ENCODE measurements around the gene TRPC3.
"Not testable (repeated sequence)": the region's sequence is repeated elsewhere in the genome, so short reads cannot be mapped to it uniquely, and the experiment has no call there.

The TRPC3 gene

GRCh38 chr4:121930304-121930703 lies 21.6 kb downstream of the TRPC3 start:
- Histone ChIP-seq H3K4me1 (no peaks in the 10 kb centered on the region), H3K4me2 (no peak overlapping the region), H3K9me3 (no peaks in the 10 kb centered on the region), H3K27ac (no peak overlapping the region), H3K36me3 (no peaks in the 10 kb centered on the region), H3K4me3 (no peak overlapping the region), H3K27me3 (no peaks in the 10 kb centered on the region), H3K9ac (no peak overlapping the region), H4K20me1 (no peaks in the 10 kb centered on the region)
- TF ChIP-seq Cebpa-rat (IDR thresholded peaks at IDR 0.05), result no peak

- H3K9ac ChIP-seq, result no peak overlapping the region
- H3K27ac ChIP-seq, result no peak overlapping the region
- H3K36me3 ChIP-seq, result no peaks in the 10 kb centered on the region
- H3K27me3 ChIP-seq, result no peaks in the 10 kb centered on the region
- no peak overlapping the region for H3K4me3 ChIP-seq
- H4K20me1 ChIP-seq, result no peaks in the 10 kb centered on the region
- no peaks in the 10 kb centered on the region for H3K4me1 ChIP-seq
- TF ChIP-seq Cebpa-rat (IDR thresholded peaks at IDR 0.05), result no peak
- H3K4me2 ChIP-seq, result no peak overlapping the region
- no peaks in the 10 kb centered on the region for H3K9me3 ChIP-seq
Measured at GRCh38 chr4:121927948-121928347, 23.9 kb downstream of the TRPC3 start.

GRCh38 chr4:121926490-121926889 lies 25.4 kb downstream of the TRPC3 start:
- H3K4me1 ChIP-seq, H3K4me2 ChIP-seq, H3K9ac ChIP-seq, H4K20me1 ChIP-seq, H3K36me3 ChIP-seq, H3K9me3 ChIP-seq, H3K27ac ChIP-seq, H3K4me3 ChIP-seq, H3K27me3 ChIP-seq: not testable (repeated sequence)

DNA sequence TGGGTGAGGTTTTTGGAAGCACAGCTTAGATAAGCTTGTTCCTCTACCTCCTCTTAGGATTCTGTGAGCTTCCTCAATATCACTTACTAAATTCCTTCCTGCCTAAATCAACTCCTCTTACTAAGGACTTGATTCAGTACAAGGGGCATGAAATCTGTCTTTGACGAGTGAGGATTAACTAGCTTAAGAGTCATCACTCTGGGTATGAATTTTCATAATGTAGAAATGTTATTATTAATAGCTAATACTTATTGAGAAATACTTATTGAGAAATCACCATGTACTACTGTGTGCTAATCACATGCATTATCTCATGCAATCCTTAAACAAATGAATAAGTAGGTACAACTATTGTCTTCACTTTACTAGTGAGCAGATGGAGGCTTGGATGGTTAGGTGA lies 28.6 kb downstream of the TRPC3 start:
- Histone ChIP-seq H3K4me2 (no peak overlapping the region), H3K27ac (no peak overlapping the region), H3K27me3 (no peaks in the 10 kb centered on the region), H3K4me1 (no peaks in the 10 kb centered on the region), H3K9ac (no peak overlapping the region), H3K9me3 (no peaks in the 10 kb centered on the region), H3K4me3 (no peak overlapping the region), H4K20me1 (no peaks in the 10 kb centered on the region), H3K36me3 (no peaks in the 10 kb centered on the region)
- TF ChIP-seq Cebpa-rat (IDR thresholded peaks at IDR 0.05), result no peak

GRCh38 chr4:121913667-121914066 lies 38.2 kb downstream of the TRPC3 start:
- Histone ChIP-seq H3K36me3 (no peaks in the 10 kb centered on the region), H3K27me3 (no peaks in the 10 kb centered on the region), H3K27ac (no peak overlapping the region), H3K9ac (no peak overlapping the region), H3K9me3 (no peaks in the 10 kb centered on the region), H3K4me3 (no peak overlapping the region), H3K4me1 (no peaks in the 10 kb centered on the region), H3K4me2 (no peak overlapping the region), H4K20me1 (no peaks in the 10 kb centered on the region)
- no peak for TF ChIP-seq Cebpa-rat (IDR thresholded peaks at IDR 0.05)

- no peaks in the 10 kb centered on the region for H3K36me3 ChIP-seq
- H4K20me1 ChIP-seq, result no peaks in the 10 kb centered on the region
- H3K4me1 ChIP-seq, result no peaks in the 10 kb centered on the region
- H3K27me3 ChIP-seq, result no peaks in the 10 kb centered on the region
- H3K9me3 ChIP-seq, result no peaks in the 10 kb centered on the region
- no peak overlapping the region for H3K9ac ChIP-seq
- no peak overlapping the region for H3K4me2 ChIP-seq
- H3K4me3 ChIP-seq, result no peak overlapping the region
- no peak for TF ChIP-seq Cebpa-rat (IDR thresholded peaks at IDR 0.05)
- no peak overlapping the region for H3K27ac ChIP-seq
Measured at GRCh38 chr4:121908346-121908745, 43.5 kb downstream of the TRPC3 start.

GRCh38 chr4:121900132-121900983 lies 51.5 kb downstream of the TRPC3 start:
- Histone ChIP-seq H4K20me1 (no peaks in the 10 kb centered on the region), H3K36me3 (no peaks in the 10 kb centered on the region), H3K4me1 (no peaks in the 10 kb centered on the region), H3K27me3 (no peaks in the 10 kb centered on the region), H3K27ac (no peak overlapping the region), H3K9me3 (no peaks in the 10 kb centered on the region), H3K4me2 (no peak overlapping the region), H3K4me3 (no peak overlapping the region), H3K9ac (no peak overlapping the region)
- no peak for TF ChIP-seq Cebpa-rat (IDR thresholded peaks at IDR 0.05)

GRCh38 chr4:121898150-121898549 lies 53.7 kb downstream of the TRPC3 start:
- no peaks in the 10 kb centered on the region for H4K20me1 ChIP-seq
- no peak overlapping the region for H3K9ac ChIP-seq
- no peaks in the 10 kb centered on the region for H3K27me3 ChIP-seq
- no peak overlapping the region for H3K4me3 ChIP-seq
- TF ChIP-seq Cebpa-rat (IDR thresholded peaks at IDR 0.05), result no peak
- no peak overlapping the region for H3K27ac ChIP-seq
- no peaks in the 10 kb centered on the region for H3K4me1 ChIP-seq
- no peak overlapping the region for H3K4me2 ChIP-seq
- H3K9me3 ChIP-seq, result no peaks in the 10 kb centered on the region
- no peaks in the 10 kb centered on the region for H3K36me3 ChIP-seq

- no peak for TF ChIP-seq Cebpa-rat (IDR thresholded peaks at IDR 0.05)
- Histone ChIP-seq H4K20me1 (no peaks in the 10 kb centered on the region), H3K9me3 (no peaks in the 10 kb centered on the region), H3K27me3 (no peaks in the 10 kb centered on the region), H3K4me1 (no peaks in the 10 kb centered on the region), H3K27ac (no peak overlapping the region), H3K4me3 (no peak overlapping the region), H3K4me2 (no peak overlapping the region), H3K36me3 (no peaks in the 10 kb centered on the region), H3K9ac (no peak overlapping the region)
Measured at GRCh38 chr4:121888134-121888533, 63.7 kb downstream of the TRPC3 start.

DNA sequence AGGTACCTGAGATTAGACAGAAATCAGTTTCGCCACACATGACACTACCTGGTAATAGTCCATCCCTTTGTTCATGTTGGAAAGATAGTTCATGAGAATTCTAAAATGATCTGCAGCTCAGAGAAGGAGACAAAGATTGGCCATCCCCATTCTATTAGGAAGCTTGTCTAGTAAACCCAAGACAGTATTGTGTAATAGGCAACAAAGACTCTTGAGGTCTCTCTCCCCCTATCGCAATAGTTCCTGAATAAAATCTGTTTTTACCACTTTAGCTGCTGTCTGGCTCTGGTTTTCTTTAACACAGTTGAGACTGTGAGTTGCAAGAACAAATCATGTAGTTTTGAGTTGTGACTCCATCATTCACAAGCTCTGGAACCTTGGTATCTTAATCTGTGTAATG lies 66.7 kb downstream of the TRPC3 start:
- H3K36me3 ChIP-seq, result no peaks in the 10 kb centered on the region

GRCh38 chr4:121881158-121881557 lies 70.7 kb downstream of the TRPC3 start:
- Histone ChIP-seq H3K4me2 (no peak overlapping the region), H3K9ac (no peak overlapping the region), H3K4me1 (no peaks in the 10 kb centered on the region), H3K4me3 (no peak overlapping the region), H3K27me3 (no peaks in the 10 kb centered on the region), H3K27ac (no peak overlapping the region), H3K36me3 (no peaks in the 10 kb centered on the region), H3K9me3 (no peaks in the 10 kb centered on the region), H4K20me1 (no peaks in the 10 kb centered on the region)
- TF ChIP-seq Cebpa-rat (IDR thresholded peaks at IDR 0.05), result no peak

More for the DNA sequence above, 66.7 kb downstream of the TRPC3 start:
- Histone ChIP-seq H3K4me1 (no peaks in the 10 kb centered on the region), H4K20me1 (no peaks in the 10 kb centered on the region), H3K27ac (no peak overlapping the region), H3K4me3 (no peak overlapping the region), H3K27me3 (no peaks in the 10 kb centered on the region), H3K9me3 (no peaks in the 10 kb centered on the region), H3K4me2 (no peak overlapping the region), H3K9ac (no peak overlapping the region)
- TF ChIP-seq Cebpa-rat (IDR thresholded peaks at IDR 0.05), result peak; percentile 6; the same call in 1 of the 2 replicates

Data from BLaER1 (cell line).